Activated CD4-positive, alpha-beta T cell treated with anti-CD3 and anti-CD28 coated beads, Interleukin-2, Interleukin-4, amounts not matched to agents 100 ng/mL and 50 ng/mL, durations not matched to agents 16 hours and 8 hours (primary cell): ENCODE results near the gene ELN.
"Not testable (repeated sequence)": the region's sequence is repeated elsewhere in the genome, so short reads cannot be mapped to it uniquely, and the experiment has no call there.

Source experiments
- DNase-seq: peaks from one replicate; pipeline ENCODE4 v3.0.0-alpha.2; 2020; ENCODE audit warnings: low spot score

Gene ELN

DNA sequence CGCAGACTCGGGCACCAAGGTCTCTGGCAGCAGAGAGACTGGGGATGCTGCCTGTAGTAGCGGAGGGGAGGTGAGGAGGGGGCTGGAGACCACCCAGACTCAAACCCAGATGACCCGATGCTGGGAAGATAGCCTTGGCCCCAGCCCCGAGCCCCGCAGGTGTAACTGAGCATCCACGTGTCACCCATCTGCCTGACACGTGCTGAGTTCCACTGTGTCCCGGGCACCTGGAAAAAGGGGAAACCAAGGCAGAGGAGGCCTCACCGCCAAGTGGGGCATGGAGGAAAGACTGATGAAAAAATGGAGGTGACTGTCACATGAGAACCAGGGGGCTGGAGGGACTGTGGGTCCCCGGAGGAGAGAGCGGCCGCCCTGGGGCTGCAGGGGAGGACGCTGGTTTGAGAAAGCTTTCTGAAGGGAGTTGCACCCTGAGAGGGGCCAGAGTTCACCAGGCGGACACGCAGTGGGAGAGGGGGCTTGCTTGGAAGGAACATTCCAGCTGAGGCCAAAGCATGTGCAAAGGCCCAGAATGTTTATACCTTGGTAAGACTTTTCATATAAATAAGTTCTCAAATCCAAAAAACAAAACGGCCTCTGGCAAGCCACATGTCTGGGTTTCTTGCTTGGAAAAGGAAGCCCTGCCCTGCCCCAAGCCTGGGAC is 27.4 kb upstream of the ELN start:
- no peak for DNase-seq

- no peak for DNase-seq
Measured at GRCh38 chr7:74001150-74001494, 26.9 kb upstream of the ELN start.

DNA sequence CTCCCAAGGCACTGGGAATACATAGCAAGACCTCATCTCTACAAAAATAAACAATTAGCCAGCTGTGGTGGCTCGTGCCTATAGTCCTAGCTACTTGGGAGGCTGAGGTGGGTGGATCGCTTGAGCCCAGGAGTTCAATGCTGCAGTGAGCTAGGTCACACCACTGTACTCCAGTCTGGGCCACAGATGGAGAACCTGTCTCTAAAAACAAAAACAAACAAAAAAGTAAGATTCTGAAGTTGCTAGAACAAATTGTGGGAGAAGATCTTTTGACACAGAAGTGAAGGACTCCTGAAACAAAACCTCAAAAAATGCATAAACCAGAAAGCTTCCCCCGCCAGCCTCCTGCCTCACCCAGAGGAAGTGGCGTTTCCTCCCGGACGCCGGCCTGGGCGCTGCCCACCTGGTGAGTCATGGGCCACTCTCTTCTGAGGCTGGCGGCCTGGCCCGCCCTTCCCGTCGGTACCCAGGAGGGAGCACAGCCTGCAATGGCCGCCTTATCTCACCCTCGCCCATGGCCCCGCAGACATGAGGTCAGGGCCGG is 25.4 kb upstream of the ELN start:
- peak; percentile 31 for DNase-seq

GRCh38 chr7:74003621-74004020 is 24.4 kb upstream of the ELN start:
- DNase-seq: no peak

DNA sequence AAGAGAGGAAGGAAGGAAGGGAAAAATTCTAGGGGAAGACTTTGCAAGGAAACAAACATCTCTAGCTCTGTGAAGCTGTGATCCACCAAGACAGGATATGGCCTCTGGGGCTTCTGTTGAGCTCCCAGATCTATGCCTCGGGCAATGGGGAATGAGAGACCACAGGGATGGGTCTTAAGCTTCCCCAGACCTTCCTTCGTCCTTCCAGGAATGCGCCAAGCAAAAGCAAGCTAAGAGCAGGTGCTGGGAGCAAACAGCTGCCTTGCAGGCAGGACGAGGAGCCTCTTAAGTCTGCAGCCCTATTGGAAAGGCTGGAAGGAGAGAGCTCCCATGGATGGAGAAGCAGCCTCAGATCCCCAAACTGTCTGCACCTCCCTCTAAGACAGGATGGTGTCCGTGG is 21.9 kb upstream of the ELN start:
- no peak for DNase-seq

DNA sequence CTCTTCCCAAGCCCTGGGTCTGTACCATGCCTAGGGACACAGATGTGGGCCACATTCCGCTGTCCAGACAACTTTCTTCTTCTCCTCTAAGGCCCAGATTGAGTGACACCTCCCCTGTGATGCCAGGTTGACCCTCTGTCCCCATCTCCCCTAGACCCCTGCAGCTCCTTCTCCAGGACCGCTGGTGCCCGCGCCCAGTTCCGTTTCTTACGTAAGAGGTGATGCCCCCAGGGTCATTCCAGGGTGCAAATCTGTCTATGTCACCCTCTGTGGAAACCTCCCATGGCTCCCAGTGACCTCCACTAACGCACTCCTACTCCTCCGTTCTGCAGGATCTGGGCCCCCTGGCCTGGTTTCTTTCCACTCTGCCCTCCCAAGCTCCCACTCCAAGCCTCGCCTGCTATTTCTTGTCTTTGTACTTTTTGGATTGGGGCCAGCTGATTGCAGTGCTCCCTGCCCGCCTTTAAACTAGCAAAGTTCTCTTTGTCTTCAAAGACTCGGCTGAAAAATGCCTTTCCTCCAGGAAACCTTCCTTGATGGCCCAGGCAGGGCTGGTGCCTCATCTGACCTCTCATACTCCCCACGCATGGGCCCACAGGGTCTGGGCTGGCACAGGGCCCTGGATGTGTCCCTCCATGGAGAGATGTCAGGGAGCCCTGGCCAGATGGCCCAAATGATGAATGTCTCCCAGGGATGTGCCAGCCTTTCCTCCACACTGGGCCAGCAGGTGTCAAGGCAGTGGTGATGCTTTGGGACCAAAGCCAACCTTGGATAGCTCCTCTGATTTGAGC is 21.3 kb upstream of the ELN start:
- no peak for DNase-seq

DNA sequence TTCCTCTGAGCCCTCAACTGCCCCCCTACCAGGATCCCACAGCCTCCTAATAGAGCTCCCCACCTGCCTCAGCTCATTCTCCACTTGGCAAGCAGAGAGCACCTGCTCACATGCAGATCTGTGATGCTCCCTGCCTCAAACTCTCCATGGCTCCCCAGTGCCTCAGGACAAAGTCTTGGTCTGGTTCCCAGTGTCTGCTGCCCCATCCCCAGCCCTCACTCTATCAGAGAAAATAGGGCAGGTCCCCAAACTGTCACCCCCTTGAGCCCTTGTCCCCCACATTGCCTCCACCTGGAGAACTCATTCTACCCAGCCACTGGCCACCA is 20.8 kb upstream of the ELN start:
- DNase-seq: no peak

DNA sequence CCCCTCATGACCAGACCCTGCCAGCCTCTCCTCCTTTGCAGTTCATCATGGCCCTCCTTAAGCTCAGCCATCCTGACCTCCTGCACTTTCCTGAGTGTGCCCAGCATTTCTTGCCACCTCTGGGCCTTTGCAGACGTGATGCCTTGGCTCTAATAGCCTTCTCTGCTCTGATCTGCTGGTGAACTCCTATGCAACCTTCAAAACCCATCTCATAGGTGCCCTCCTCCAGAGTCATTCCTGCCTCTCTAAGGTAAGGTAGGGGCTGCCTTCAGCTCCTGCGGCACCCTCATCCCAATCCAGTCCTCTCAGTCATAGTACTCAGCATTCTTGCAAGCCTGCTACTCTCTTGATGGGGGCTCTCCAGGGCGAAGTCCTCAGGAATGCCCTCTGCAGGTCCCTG is 19.3 kb upstream of the ELN start:
- no peak for DNase-seq

- no peak for DNase-seq
Measured at GRCh38 chr7:74009719-74010118, 18.3 kb upstream of the ELN start.

DNA sequence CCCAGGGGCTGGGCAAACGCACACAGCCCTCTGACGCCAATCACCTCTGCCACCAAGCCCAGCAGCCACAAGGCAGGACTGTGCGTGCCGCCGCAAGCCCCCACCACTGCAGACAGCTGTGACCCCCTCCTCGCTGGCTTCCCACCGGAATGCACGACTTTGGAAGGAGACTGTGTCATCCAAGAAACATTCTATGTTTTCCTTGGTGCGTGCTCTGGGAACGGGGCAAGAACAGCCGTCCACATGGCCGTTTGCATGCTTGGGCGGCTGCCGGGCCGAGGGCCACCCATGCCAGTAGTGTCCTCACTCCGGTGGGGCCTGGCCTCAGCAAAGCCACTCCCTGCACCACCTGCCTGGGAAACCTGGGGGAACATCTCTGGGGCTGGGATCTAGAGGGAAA is 17.6 kb upstream of the ELN start:
- DNase-seq: no peak

GRCh38 chr7:74011421-74011820 is 16.6 kb upstream of the ELN start:
- DNase-seq: not testable (repeated sequence)

- DNase-seq: no peak
Measured at GRCh38 chr7:74012842-74013249, 15.1 kb upstream of the ELN start.

DNA sequence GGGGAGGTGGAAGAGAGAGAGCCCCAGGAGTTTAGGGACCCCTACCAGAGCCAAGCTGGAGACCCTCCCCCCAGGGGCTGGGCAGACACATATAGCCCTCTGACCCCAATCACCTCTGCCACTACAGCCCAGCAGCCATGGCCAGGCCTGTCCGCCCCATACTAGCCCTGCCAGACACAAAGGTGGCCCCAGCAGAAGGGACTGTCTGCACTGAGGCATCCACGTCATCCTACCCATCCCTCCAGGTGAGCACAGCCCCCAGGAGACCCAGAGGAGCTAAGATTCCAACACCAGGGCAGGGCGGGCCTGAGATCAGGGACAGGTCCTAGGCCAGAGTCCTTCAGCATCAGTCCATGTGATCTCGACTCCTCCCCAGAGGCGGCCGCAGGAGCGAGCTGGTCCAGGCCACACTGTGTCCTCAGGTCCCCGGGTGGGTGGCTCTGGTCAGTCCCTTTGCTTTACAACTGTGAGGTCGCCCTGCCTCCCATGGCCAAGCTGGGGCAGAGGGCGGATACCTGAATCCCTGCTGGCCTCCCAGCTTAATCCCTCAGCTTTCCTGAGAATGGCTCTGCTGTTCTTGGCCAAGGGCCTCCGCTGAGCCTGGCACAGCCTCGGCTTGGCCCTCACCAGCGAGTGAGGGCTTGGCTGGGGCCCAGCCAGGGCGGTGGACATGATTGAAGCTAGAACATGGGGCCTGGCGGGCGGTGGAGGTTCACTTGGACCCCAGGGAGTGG is 14.3 kb upstream of the ELN start:
- DNase-seq: no peak

DNA sequence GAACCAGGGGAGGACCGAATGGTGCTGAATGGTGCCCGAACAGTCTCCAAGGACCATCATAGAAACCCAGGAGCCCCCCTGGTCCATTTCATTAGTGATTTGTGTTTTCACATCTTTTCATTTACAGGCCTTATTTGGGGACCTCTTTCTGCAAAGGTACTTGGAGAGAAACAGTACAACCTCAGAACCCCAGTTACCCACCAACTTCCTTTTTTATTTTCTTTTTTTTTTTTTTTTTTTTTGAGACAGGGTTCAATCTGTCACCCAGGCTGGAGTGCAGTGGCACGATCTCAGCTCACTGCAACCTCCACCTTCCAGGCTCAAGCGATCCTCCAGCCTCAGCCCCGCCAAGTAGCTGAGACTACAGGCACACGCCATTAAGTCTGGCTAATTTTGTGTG is 13.0 kb upstream of the ELN start:
- DNase-seq: no peak

- no peak for DNase-seq
Measured at GRCh38 chr7:74015670-74016069, 12.3 kb upstream of the ELN start.

- DNase-seq: no peak
Measured at GRCh38 chr7:74017125-74017524, 10.8 kb upstream of the ELN start.

DNA sequence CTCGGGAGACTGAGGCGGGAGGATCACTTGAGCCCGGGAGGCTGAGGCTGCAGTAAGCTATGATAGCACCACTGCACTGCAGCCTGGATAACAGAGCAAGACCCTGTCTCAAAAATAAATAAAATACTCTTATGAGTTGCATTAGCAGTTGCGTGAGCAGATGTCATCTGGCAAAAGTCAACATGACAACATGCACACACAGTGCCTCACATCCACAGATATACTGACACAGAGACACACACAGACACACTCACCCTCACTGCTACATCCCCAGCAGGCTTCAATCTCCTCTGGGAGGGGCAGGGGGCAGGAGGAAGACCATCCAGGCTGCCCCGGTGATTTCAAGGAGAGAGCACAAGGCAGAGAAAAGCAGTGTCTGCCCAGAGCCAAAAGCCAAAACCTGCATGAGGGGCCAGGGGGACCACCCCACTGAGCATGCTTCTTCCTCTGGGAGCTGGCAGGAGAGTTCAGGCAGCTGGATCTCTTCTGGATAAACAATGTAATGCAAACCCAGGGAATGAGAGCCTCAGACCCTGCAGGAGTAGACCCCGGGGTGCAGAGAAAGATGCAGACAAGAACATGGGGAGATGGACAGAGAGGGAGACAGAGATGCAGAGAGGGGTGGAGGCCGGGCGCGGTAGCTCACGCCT is 9.6 kb upstream of the ELN start:
- DNase-seq: no peak

DNA sequence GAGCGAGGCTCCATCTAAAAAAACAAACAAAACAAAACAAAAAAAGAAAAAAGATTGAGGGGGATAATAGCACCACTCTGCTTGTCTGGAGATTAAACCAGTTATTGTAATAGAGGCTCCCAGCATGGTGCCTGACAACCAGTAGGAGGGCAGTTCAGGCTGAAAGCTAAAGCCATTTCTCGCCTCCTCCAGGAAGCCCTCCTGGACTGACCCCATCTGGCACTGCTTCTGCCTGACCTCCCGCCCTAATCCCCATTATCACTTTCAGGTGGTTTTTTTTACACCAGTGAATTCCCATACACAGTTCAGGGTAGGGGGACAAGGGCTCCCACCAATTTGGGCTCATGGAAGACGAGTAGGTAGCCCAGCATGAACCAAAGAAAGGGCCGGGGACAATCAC is 8.8 kb upstream of the ELN start:
- no peak for DNase-seq

DNA sequence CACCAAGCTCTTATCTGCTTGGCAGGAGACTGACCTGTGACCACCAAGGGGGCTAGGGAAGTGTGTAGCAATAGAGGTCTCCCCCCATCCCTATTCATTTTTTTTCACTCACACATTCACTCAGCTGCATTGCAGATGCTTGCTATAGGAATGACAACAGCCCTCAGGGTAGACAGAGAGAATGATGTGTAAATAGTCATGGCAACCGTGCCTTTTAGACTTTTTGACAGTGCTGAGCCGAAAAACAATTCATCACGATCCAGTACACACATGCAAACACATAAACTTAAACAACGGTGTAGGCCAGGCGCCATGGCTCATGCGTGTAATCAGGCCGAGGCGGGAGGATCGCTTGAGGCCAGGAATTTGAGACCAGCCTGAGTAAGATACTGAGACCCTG is 7.6 kb upstream of the ELN start:
- no peak for DNase-seq

DNA sequence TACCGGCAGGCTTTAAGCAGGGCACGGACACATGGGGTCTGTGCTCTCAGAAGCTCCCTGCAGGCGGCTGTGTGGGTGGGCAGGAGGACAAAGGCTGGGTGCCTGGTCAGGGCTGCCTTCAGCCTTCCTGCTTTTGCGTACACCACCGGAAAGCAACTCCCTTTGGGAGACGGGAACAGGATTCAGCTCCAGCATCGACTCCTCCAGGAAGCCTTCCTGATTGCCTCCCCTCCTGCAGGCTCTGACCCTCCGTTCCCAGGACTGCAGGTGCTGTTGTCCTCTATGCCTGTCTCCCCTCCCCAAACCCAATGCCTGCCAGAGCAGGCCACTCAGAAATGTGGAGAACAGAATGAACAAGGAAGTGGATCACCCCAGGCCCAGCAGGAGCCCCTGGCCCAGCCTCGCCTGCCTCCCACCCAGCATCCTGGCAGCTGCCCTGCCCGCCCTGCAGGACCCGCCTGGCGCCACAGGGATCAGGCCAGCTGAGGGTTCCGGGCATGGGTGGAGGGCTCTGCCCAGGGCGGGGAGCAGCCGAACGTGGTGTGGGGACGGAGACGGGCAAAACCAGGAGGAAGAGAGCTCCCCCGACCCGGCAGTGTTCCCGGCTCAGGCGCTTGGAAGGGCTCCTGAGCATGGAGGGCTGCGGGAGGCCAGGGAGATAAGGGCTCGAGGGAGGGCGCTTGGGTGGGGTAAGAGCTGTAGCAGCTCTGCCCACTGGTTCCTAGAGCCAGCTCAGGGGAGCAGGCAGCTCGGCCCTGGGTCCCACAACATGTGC is 6.2 kb upstream of the ELN start:
- no peak for DNase-seq

DNA sequence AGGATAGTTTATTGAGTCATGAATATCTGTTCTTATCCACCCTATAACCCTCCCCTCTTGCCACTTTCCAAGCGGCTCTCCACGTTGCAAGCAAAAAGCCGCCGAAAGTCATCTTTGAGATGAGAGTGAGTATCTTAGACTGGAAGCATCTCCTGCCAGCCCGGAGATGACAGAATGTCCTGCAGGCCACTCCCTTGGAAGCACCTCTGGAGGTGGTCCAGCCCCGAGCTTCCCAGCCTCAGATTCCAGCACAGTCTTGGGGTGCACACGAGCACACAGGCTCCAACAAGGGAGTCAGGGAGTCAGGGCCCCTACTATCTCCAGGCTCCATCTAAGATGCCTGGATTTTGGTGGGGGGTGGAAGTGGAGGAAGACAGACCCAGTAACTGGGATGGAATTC is 5.5 kb upstream of the ELN start:
- DNase-seq: no peak

GRCh38 chr7:74023092-74023536 is 4.9 kb upstream of the ELN start:
- DNase-seq: no peak
